ENCODE measurements around the gene RAD52. TPM values are rescaled to one million over a fixed set of nuclear protein-coding genes. Genes with fewer than 3 reads are reported as not detected.
A peak's percentile ranks its signal among the peaks of the same experiment; 100 is the strongest.

The RAD52 gene
- total RNA-seq, 3 donors from 2014 or later (not counting 1 experiment from before 2014, with no cell fraction given), result 9.4 to 15.5 (median 13.7) TPM

GRCh38 chr12:990661-991349 lies 41.3 kb upstream of the RAD52 start, which contains the start of gene ERC1:
Gene ERC1, plus strand, starts transcription at chr12:991223. Its CDS starts 36,681 bp downstream, at chr12:1027904.
- H3K36me3 Mint-ChIP-seq, result no peaks in the 10 kb centered on the region
- H3K9me3 Mint-ChIP-seq, result no peaks in the 10 kb centered on the region
- intact Hi-C loops (cut with micrococcal nuclease), result loop anchor here (2.0 to 5.0 kb wide), 2 partner anchors 42 to 601 kb away; partner anchors contain the start of genes FBXL14 and RAD52
- ATAC-seq (peak; percentile 83 to 90 (median 87)), DNase-seq (peak; percentile 87 to 90)
- H3K4me3 Mint-ChIP-seq, result peak within 1 kb of the TSS; percentile 93
- peak within 1 kb of the TSS; percentile 85 for H3K4me3 ChIP-seq (ENCODE audit: low read length)
- H3K4me1 Mint-ChIP-seq, result peaks cover 27 to 48% of the 10 kb centered on the region in 2 donors
- H3K36me3 ChIP-seq (ENCODE audit: control insufficient read depth, insufficient read depth, low read length), result no peaks in the 10 kb centered on the region
- under 1% methylated on average over 87 of the region's 87 CpGs for WGBS (ENCODE audit: insufficient coverage)
- TF ChIP-seq CTCF (IDR thresholded peaks at IDR 0.05), result no peak
- H3K27me3 Mint-ChIP-seq (ENCODE audit: low read depth in 2 of 2), result no peaks in the 10 kb centered on the region
- H3K27me3 ChIP-seq (ENCODE audit: control insufficient read depth, insufficient read depth, low read length), result no peaks in the 10 kb centered on the region
- H3K9me3 ChIP-seq (ENCODE audit: control insufficient read depth, insufficient read depth, low read length), result no peaks in the 10 kb centered on the region
- peak within 1 kb of the TSS; percentile 85 to 89 for H3K27ac Mint-ChIP-seq
- H3K27ac ChIP-seq (ENCODE audit: low read length), result peak within 1 kb of the TSS; percentile 73
- H3K4me1 ChIP-seq (ENCODE audit: control insufficient read depth, insufficient read depth, low read length), result peaks cover 11% of the 10 kb centered on the region

GRCh38 chr12:989751-990660 lies 40.5 kb upstream of the RAD52 start:
- no peaks in the 10 kb centered on the region for H3K9me3 ChIP-seq (ENCODE audit: control insufficient read depth, insufficient read depth, low read length)
- Mint-ChIP-seq H3K4me3 (peak overlapping the region; percentile 86), H3K27ac (peak overlapping the region; percentile 52 to 89), H3K36me3 (no peaks in the 10 kb centered on the region), H3K4me1 (peaks cover 21 to 40% of the 10 kb centered on the region in 2 donors), H3K9me3 (no peaks in the 10 kb centered on the region), H3K27me3 (ENCODE audit: low read depth in 2 of 2) (no peaks in the 10 kb centered on the region)
- peak overlapping the region; percentile 85 for H3K4me3 ChIP-seq (ENCODE audit: low read length)
- peak; percentile 20 to 38 (median 21) for ATAC-seq
- no peaks in the 10 kb centered on the region for H3K27me3 ChIP-seq (ENCODE audit: control insufficient read depth, insufficient read depth, low read length)
- WGBS (ENCODE audit: insufficient coverage), result 6% methylated on average over 37 of the region's 40 CpGs
- H3K27ac ChIP-seq (ENCODE audit: low read length), result peak overlapping the region; percentile 73
- no peaks in the 10 kb centered on the region for H3K36me3 ChIP-seq (ENCODE audit: control insufficient read depth, insufficient read depth, low read length)
- TF ChIP-seq CTCF (IDR thresholded peaks at IDR 0.05), result no peak
- intact Hi-C loops (cut with micrococcal nuclease), result loop anchor here (2.0 to 5.0 kb wide), 2 partner anchors 41 to 602 kb away; partner anchors contain the start of genes FBXL14 and RAD52
- peak in 1 of 2 donors; percentile 69 for DNase-seq
- peaks cover 11% of the 10 kb centered on the region for H3K4me1 ChIP-seq (ENCODE audit: control insufficient read depth, insufficient read depth, low read length)

- no peaks in the 10 kb centered on the region for H3K27me3 Mint-ChIP-seq (ENCODE audit: low read depth in 2 of 2)
- H3K9me3 Mint-ChIP-seq, result no peaks in the 10 kb centered on the region
- H3K4me1 ChIP-seq (ENCODE audit: control insufficient read depth, insufficient read depth, low read length), result peaks cover 11% of the 10 kb centered on the region
- H3K36me3 ChIP-seq (ENCODE audit: control insufficient read depth, insufficient read depth, low read length), result no peaks in the 10 kb centered on the region
- H3K27ac Mint-ChIP-seq, result no peak overlapping the region
- no peaks in the 10 kb centered on the region for H3K27me3 ChIP-seq (ENCODE audit: control insufficient read depth, insufficient read depth, low read length)
- DNase-seq, result no peak
- 90% methylated on average over 1 of the region's 2 CpGs for WGBS (ENCODE audit: insufficient coverage)
- no peak for ATAC-seq
- H3K4me1 Mint-ChIP-seq, result peaks cover 21 to 39% of the 10 kb centered on the region in 2 donors
- no peaks in the 10 kb centered on the region for H3K9me3 ChIP-seq (ENCODE audit: control insufficient read depth, insufficient read depth, low read length)
- H3K36me3 Mint-ChIP-seq, result no peaks in the 10 kb centered on the region
- peak overlapping the region; percentile 86 for H3K4me3 Mint-ChIP-seq
- intact Hi-C loops (cut with micrococcal nuclease), result no loop called here
- no peak overlapping the region for H3K27ac ChIP-seq (ENCODE audit: low read length)
- TF ChIP-seq CTCF (IDR thresholded peaks at IDR 0.05), result no peak
- H3K4me3 ChIP-seq (ENCODE audit: low read length), result no peak overlapping the region
These were observed 39.6 kb upstream of the RAD52 start for GRCh38 chr12:989051-989450.
